ENCODE results near the gene TSHB.

TSHB gene

GRCh38 chr1:115062542-115063004 lies 32.9 kb downstream of the TSHB start:
- DNase-seq: peak; percentile 89

- peak; percentile 21 for DNase-seq
Measured at GRCh38 chr1:115063228-115063901, 33.7 kb downstream of the TSHB start.

GRCh38 chr1:115064461-115064860 lies 34.8 kb downstream of the TSHB start:
- no peak for DNase-seq

GRCh38 chr1:115065021-115065420 lies 35.4 kb downstream of the TSHB start:
- DNase-seq: no peak

- no peak for DNase-seq
Measured at GRCh38 chr1:115067161-115067859, 37.7 kb downstream of the TSHB start.

GRCh38 chr1:115068826-115069585 lies 39.4 kb downstream of the TSHB start:
- no peak for DNase-seq

- DNase-seq: no peak
Measured at GRCh38 chr1:115069659-115070308, 40.2 kb downstream of the TSHB start.

GRCh38 chr1:115071012-115071664 lies 41.5 kb downstream of the TSHB start:
- DNase-seq: no peak

GRCh38 chr1:115073298-115074087 lies 43.9 kb downstream of the TSHB start:
- DNase-seq: no peak

- DNase-seq: no peak
Measured at GRCh38 chr1:115074839-115075534, 45.4 kb downstream of the TSHB start.

GRCh38 chr1:115076384-115076915 lies 46.8 kb downstream of the TSHB start:
- no peak for DNase-seq

GRCh38 chr1:115077286-115077983 lies 47.8 kb downstream of the TSHB start:
- no peak for DNase-seq

GRCh38 chr1:115077984-115078330 lies 48.3 kb downstream of the TSHB start:
- DNase-seq: no peak

- DNase-seq: no peak
Measured at GRCh38 chr1:115078708-115079107, 49.1 kb downstream of the TSHB start.

GRCh38 chr1:115082949-115083348 lies 53.3 kb downstream of the TSHB start:
- no peak for DNase-seq

Measured in activated naive CD4-positive, alpha-beta T cell treated with Interleukin-2 at 50 U/mL for 16 hours (primary cell).